Spleen (tissue), 11 donors: ENCODE measurements around the gene MED28. TPM values are rescaled to one million over a fixed set of nuclear protein-coding genes. Genes with fewer than 3 reads are reported as not detected.

Source experiments
- DNase-seq: peaks from one replicate; pipeline ENCODE4 v3.0.0-alpha.2; 2020
- H3K27ac ChIP-seq, 8 donors: fragments of 200-600 bp; sonication (generic) in 7 of 8; 1 replicate in 4 of 8; 2 replicates in 4 of 8; pipeline versions ENCODE4 v1.5.0 to v1.8.0; 2016 to 2021; ENCODE audit warnings: inconsistent platforms in 4 of 8, mild to moderate bottlenecking in 4 of 8, moderate library complexity in 1 of 8
- H3K27me3 ChIP-seq, 7 donors: fragments of 200-600 bp; sonication (generic) in 6 of 7; replicated peaks in 1 of 7; 1 replicate in 4 of 7; 2 replicates in 3 of 7; pipeline versions ENCODE4 v1.5.0 to v1.8.0; 2016 to 2021; ENCODE audit warnings: inconsistent platforms in 3 of 7, mild to moderate bottlenecking in 1 of 7
- H3K36me3 ChIP-seq, 6 donors: fragments of 200-600 bp; sonication (generic) in 5 of 6; 1 replicate in 4 of 6; 2 replicates in 2 of 6; pipeline versions ENCODE4 v1.5.0 to v1.8.0; 2016 to 2021; ENCODE audit warnings: inconsistent platforms in 2 of 6
- H3K4me1 ChIP-seq, 6 donors: fragments of 200-600 bp; sonication (generic) in 5 of 6; 1 replicate in 3 of 6; 2 replicates in 3 of 6; pipeline versions ENCODE4 v1.5.0 to v1.8.0; 2016 to 2021; ENCODE audit warnings: inconsistent platforms in 3 of 6
- H3K4me3 ChIP-seq, 8 donors: fragments of 200-600 bp; sonication (generic) in 7 of 8; 1 replicate in 4 of 8; 2 replicates in 4 of 8; pipeline versions ENCODE4 v1.5.0 to v1.8.0; 2016 to 2021; ENCODE audit warnings: inconsistent platforms in 4 of 8, mild to moderate bottlenecking in 4 of 8, moderate library complexity in 2 of 8
- H3K9me3 ChIP-seq, 8 donors: fragments of 200-600 bp; sonication (generic) in 7 of 8; 1 replicate in 4 of 8; 2 replicates in 4 of 8; pipeline versions ENCODE4 v1.5.0 to v1.8.0; 2016 to 2021; ENCODE audit warnings: inconsistent platforms in 4 of 8
- CTCF ChIP-seq, 11 experiments: fragments of 200-600 bp in 7 of 11; fragments of 450-650 bp in 4 of 11; sonication (generic) in 4 of 11; IDR thresholded peaks in 8 of 11; conservative IDR thresholded peaks in 3 of 11; 1 replicate in 7 of 11; 2 replicates in 4 of 11; pipeline versions ENCODE4 v1.4.0 to v1.8.0; 2016 to 2021; ENCODE audit warnings: antibody characterized with exemption in 11 of 11, inconsistent platforms in 4 of 11, mild to moderate bottlenecking in 1 of 11
- POLR2A ChIP-seq, 3 donors: fragments of 450-650 bp; IDR thresholded peaks; one replicate each; pipeline ENCODE4 v1.5.1; 2017; ENCODE audit warnings: antibody characterized with exemption in 3 of 3, mild to moderate bottlenecking in 1 of 3
- POLR2AphosphoS5 ChIP-seq, 3 donors: sonication (generic); formaldehyde crosslinking; IDR thresholded peaks; one replicate each; pipeline ENCODE4 v1.5.1; 2017; ENCODE audit warnings: antibody characterized with exemption in 3 of 3
- WGBS, 5 donors: extraction: QIAGEN DNeasy Blood & Tissue Kit in 3 of 5; methylation state at CpG; one replicate each; pipeline versions ENCODE4 v1.1.5 to v1.1.7; 2013 to 2018; 5-methylcytosine and 5-hydroxymethylcytosine counted together
- intact Hi-C: fragments of 100-400 bp; cut with DNase I; formaldehyde crosslinking; loops from one replicate; pipeline ENCODE4 v1.15.0; 2023; ENCODE audit warnings: low total_unique reads
- polyA plus RNA-seq, 3 donors: library from polyadenylated mRNA; stranded (reverse); fragments of 200-250 nt; gene quantifications; one replicate each; pipeline ENCODE4 v1.2.1, GENCODE V29; 2013
- total RNA-seq, 7 donors: library from RNA; depleted of rRNA in 3 of 7; stranded (reverse); fragments of >200 nt in 3 of 7; fragmentation: NEBNext Ultra II Directional in 4 of 7; extraction: Animal tissue kit (Norgen Biotek cat#: 25700) in 4 of 7; gene quantifications; one replicate each; pipeline versions ENCODE4 v1.1.0 to v1.2.1, GENCODE V29; 2016 to 2021
- donor health status: healthy with polysubstance abuse.
- donor health status: DM: no; HTN: no; CAD: no; lungs with moderate emphysema.
- donor health status: DM: no; HTN: no; CAD: no.
- donor health status: Bipolar disorder and iron deficiency.
- donor health status: healthy.
- donor health status: DM: no; HTN: no; CAD: no.
- donor health status: DM: yes; HTN: yes; CAD: no.

The MED28 gene
- total and polyA plus RNA-seq, 10 donors: 8.9 to 62.5 (median 24.5) TPM

- TF ChIP-seq CTCF (IDR thresholded peaks at IDR 0.05 in 8 of 11, conservative IDR thresholded peaks at IDR 0.05 in 3 of 11): no peak
- TF ChIP-seq POLR2AphosphoS5 (IDR thresholded peaks at IDR 0.05): no peak
- TF ChIP-seq POLR2A (IDR thresholded peaks at IDR 0.05): no peak
- Histone ChIP-seq H3K27ac (no peak overlapping the region), H3K27me3 (no peaks in the 10 kb centered on the region), H3K36me3 (no peaks in the 10 kb centered on the region), H3K9me3 (no peaks in the 10 kb centered on the region), H3K4me1 (no peaks in the 10 kb centered on the region), H3K4me3 (no peak overlapping the region)
- intact Hi-C loops: no loop called here
- WGBS, 5 donors: 59 to 81% (median 71%) methylated on average over 6 to 7 of the region's 7 CpGs
- no peak for DNase-seq
These were observed 67.1 kb downstream of the MED28 start for GRCh38 chr4:17681281-17682221.

- intact Hi-C loops: no loop called here
- H3K4me3 ChIP-seq: no peak overlapping the region
- no peaks in the 10 kb centered on the region for H3K4me1 ChIP-seq
- no peak for DNase-seq
- no peaks in the 10 kb centered on the region for H3K9me3 ChIP-seq
- TF ChIP-seq POLR2A (IDR thresholded peaks at IDR 0.05): no peak
- TF ChIP-seq POLR2AphosphoS5 (IDR thresholded peaks at IDR 0.05): no peak
- TF ChIP-seq CTCF (IDR thresholded peaks at IDR 0.05 in 8 of 11, conservative IDR thresholded peaks at IDR 0.05 in 3 of 11): no peak
- no peaks in the 10 kb centered on the region for H3K36me3 ChIP-seq
- H3K27ac ChIP-seq: no peak overlapping the region
- H3K27me3 ChIP-seq: no peaks in the 10 kb centered on the region
- WGBS, 5 donors: 54 to 82% (median 63%) methylated on average over 2 of the region's 2 CpGs
These were observed 67.8 kb downstream of the MED28 start for GRCh38 chr4:17682222-17682566.

Other genes starting within 250 kb of the MED28 start
- gene QDPR, start 102.6 kb upstream of the MED28 start, total RNA-seq: 10 to 100 TPM in 6 of 7 donors, 1 to 10 TPM in 1; 3.8 to 23.9 (median 19.0) TPM
- 10 to 100 TPM in 2 of 3 donors, 1 to 10 TPM in 1; 9.5 to 18.7 (median 13.7) TPM for gene QDPR, start 102.6 kb upstream of the MED28 start, polyA plus RNA-seq
- not detected for gene CLRN2, start 99.5 kb upstream of the MED28 start, total RNA-seq
- gene CLRN2, start 99.5 kb upstream of the MED28 start, polyA plus RNA-seq: not detected
- gene LAP3, start 37.4 kb upstream of the MED28 start, total RNA-seq: 100 to 1,000 TPM in 5 of 7 donors, 10 to 100 TPM in 2; 71.0 to 135 (median 121) TPM
- 10 to 100 TPM; 47.0 to 85.5 (median 52.5) TPM for gene LAP3, start 37.4 kb upstream of the MED28 start, polyA plus RNA-seq
- gene FAM184B, start 167.0 kb downstream of the MED28 start, total RNA-seq: not detected
- under 1 TPM; 0.03 to 0.04 (median 0.03) TPM for gene FAM184B, start 167.0 kb downstream of the MED28 start, polyA plus RNA-seq
- gene DCAF16, start 196.1 kb downstream of the MED28 start, total RNA-seq: 10 to 100 TPM; 22.0 to 41.7 (median 29.0) TPM
- gene DCAF16, start 196.1 kb downstream of the MED28 start, polyA plus RNA-seq: 10 to 100 TPM in 1 of 3 donors, 1 to 10 TPM in 2; 9.2 to 10.0 (median 9.4) TPM
- gene NCAPG, start 196.3 kb downstream of the MED28 start, total RNA-seq: 10 to 100 TPM in 1 of 7 donors, 1 to 10 TPM in 6; 1.2 to 10.2 (median 5.2) TPM
- gene NCAPG, start 196.3 kb downstream of the MED28 start, polyA plus RNA-seq: 1 to 10 TPM; 1.1 to 5.8 (median 2.3) TPM